Transverse colon (tissue), 4 donors: ENCODE measurements around the gene WASHC3. TPM values are rescaled to one million over a fixed set of nuclear protein-coding genes. Genes with fewer than 3 reads are reported as not detected.

Experiments
- DNase-seq: peaks from one replicate; pipeline ENCODE4 v3.0.0-alpha.2; 2019
- H3K27ac ChIP-seq, 4 donors: fragments of 200-600 bp; sonication (generic); 2 replicates each; pipeline ENCODE4 v1.5.1; 2016 to 2018; ENCODE audit warnings: inconsistent platforms in 4 of 4
- H3K27me3 ChIP-seq: fragments of 200-600 bp; sonication (generic); 2 replicates; pipeline ENCODE4 v1.5.1; 2017; ENCODE audit warnings: inconsistent platforms
- H3K36me3 ChIP-seq, 4 donors: fragments of 200-600 bp; sonication (generic); 2 replicates each; pipeline ENCODE4 v1.5.1; 2017 to 2019; ENCODE audit warnings: inconsistent platforms in 4 of 4
- H3K4me1 ChIP-seq, 4 donors: fragments of 200-600 bp; sonication (generic); 2 replicates each; pipeline ENCODE4 v1.5.1; 2017 to 2020; ENCODE audit warnings: inconsistent platforms in 4 of 4
- H3K4me3 ChIP-seq, 4 donors: fragments of 200-600 bp; sonication (generic); 1 replicate in 1 of 4; 2 replicates in 3 of 4; pipeline versions ENCODE4 v1.5.1 to v1.6.1; 2017 to 2019; ENCODE audit warnings: inconsistent platforms in 4 of 4
- H3K9me3 ChIP-seq, 2 donors: fragments of 200-600 bp; sonication (generic); 2 replicates each; pipeline ENCODE4 v1.5.1; 2017 to 2019; ENCODE audit warnings: inconsistent platforms in 2 of 2
- EP300 ChIP-seq: sonication (generic); formaldehyde crosslinking; IDR thresholded peaks from one replicate; pipeline ENCODE4 v1.6.1; 2017; ENCODE audit warnings: antibody characterized with exemption, low read depth
- POLR2A ChIP-seq: fragments of 450-650 bp; IDR thresholded peaks from one replicate; pipeline ENCODE4 v1.6.1; 2016; ENCODE audit warnings: antibody characterized with exemption, mild to moderate bottlenecking, moderate library complexity
- POLR2AphosphoS5 ChIP-seq, 3 donors: sonication (generic); formaldehyde crosslinking; IDR thresholded peaks; one replicate each; pipeline ENCODE4 v1.6.1; 2016; ENCODE audit warnings: antibody characterized with exemption in 3 of 3
- WGBS, 2 donors: methylation state at CpG; one replicate each; pipeline ENCODE4 v1.1.5; 2018; ENCODE audit warnings: low coverage in 1 of 2; 5-methylcytosine and 5-hydroxymethylcytosine counted together
- in situ Hi-C, 4 donors: fragments of 200-750 bp; cut with MboI; loops; one replicate each; pipeline versions ENCODE4 v1.15.0 to v1.15.1; 2017; ENCODE audit warnings: low sequenced_read_pairs in 3 of 4, low pct_ligation_motif_present in 1 of 4, low pct_unique_long_range_greater_than_20kb in 1 of 4
- intact Hi-C: fragments of 100-400 bp; cut with DNase I; formaldehyde crosslinking; loops from one replicate; pipeline ENCODE4 v1.15.1; 2023; ENCODE audit warnings: low total_unique reads
- total RNA-seq, 4 donors: library from RNA; depleted of rRNA; stranded (reverse); fragments of >200 nt; gene quantifications; one replicate each; pipeline ENCODE4 v1.1.0, GENCODE V29; 2016
- TF ChIP-seq, protein P1 (sequence below), 5 experiments: fragments of 200-600 bp in 3 of 5; fragments of 450-650 bp in 2 of 5; sonication (generic) in 3 of 5; IDR thresholded peaks; 1 replicate in 2 of 5; 2 replicates in 3 of 5; pipeline ENCODE4 v1.5.1; 2016 to 2017; ENCODE audit warnings: antibody characterized with exemption in 5 of 5, inconsistent platforms in 3 of 5, mild to moderate bottlenecking in 2 of 5, moderate library complexity in 1 of 5

WASHC3 gene
- total RNA-seq, 4 donors from 2014 or later, result 18.7 to 78.6 (median 52.3) TPM

DNA sequence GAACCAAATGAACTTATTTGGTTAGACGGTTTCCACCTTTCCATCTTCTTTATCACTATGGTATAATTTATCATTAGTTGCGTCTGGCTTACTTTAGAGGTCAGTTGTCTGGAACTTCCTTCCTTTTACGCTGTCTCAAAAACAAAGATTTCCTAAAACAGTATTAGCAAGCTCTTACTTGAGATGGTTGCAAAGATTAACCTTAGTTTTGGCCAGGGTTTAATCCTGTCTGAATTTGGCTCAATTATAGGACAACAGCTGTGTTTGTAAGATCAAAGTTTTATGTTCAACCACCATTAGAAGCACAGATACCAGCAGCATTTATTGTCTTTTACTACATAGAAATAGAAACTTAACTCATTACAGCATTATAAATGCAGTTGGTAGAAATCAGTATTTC, 7.9 kb upstream of the WASHC3 start:
- Histone ChIP-seq H3K9me3 (no peaks in the 10 kb centered on the region), H3K4me1 (no peaks in the 10 kb centered on the region), H3K27ac (no peak overlapping the region), H3K36me3 (peaks cover 0 to 13% (median 5%) of the 10 kb centered on the region in 4 donors), H3K4me3 (no peak overlapping the region), H3K27me3 (no peaks in the 10 kb centered on the region)
- TF ChIP-seq, protein P1, sequence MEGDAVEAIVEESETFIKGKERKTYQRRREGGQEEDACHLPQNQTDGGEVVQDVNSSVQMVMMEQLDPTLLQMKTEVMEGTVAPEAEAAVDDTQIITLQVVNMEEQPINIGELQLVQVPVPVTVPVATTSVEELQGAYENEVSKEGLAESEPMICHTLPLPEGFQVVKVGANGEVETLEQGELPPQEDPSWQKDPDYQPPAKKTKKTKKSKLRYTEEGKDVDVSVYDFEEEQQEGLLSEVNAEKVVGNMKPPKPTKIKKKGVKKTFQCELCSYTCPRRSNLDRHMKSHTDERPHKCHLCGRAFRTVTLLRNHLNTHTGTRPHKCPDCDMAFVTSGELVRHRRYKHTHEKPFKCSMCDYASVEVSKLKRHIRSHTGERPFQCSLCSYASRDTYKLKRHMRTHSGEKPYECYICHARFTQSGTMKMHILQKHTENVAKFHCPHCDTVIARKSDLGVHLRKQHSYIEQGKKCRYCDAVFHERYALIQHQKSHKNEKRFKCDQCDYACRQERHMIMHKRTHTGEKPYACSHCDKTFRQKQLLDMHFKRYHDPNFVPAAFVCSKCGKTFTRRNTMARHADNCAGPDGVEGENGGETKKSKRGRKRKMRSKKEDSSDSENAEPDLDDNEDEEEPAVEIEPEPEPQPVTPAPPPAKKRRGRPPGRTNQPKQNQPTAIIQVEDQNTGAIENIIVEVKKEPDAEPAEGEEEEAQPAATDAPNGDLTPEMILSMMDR (IDR thresholded peaks at IDR 0.05), result no peak
- TF ChIP-seq POLR2A (no peak), POLR2AphosphoS5 (IDR thresholded peaks at IDR 0.05) (no peak), EP300 (no peak)
- intact Hi-C loops, result loop anchor here (10.0 kb wide), 1 partner anchor 135 kb away; no protein-coding TSS in a partner anchor
- DNase-seq, result no peak
- 51 to 60% methylated on average over 3 of the region's 3 CpGs for WGBS, 2 donors
- in situ Hi-C loops, result no loop called here

DNA sequence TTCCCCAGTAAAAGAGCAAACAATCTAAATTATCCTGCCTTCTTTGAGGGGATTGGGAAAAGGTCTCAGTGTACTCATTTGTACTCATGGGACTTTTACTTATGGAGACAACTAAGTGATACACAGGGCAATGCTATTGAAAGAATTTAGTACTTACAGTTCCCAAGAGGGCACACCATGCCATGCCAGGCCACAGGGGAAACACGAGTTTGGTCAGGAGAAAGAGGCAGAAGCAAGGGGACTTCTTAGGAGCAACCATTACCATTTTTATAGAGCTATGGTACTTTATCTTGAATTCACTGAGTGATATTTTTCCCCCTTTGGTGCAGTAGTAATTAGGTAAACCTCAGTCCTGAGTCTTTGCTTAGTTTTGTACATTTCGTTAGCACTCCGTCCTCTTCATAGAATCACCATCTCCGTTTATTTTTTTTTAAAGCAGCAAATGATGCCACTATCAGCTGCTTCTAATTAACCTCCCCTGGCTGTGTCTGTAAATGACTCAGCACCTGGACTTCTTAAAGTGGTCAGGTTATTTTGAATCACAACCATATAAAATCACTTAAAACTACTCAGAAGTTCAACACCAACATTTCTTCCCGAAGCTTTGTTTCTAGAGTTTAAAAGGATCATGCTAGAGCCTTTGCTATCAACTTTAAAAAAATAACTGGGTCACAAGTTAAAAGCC, 5.9 kb upstream of the WASHC3 start:
- TF ChIP-seq, protein P1 (IDR thresholded peaks at IDR 0.05), result no peak
- TF ChIP-seq POLR2A (no peak), EP300 (no peak), POLR2AphosphoS5 (IDR thresholded peaks at IDR 0.05) (no peak)
- Histone ChIP-seq H3K27me3 (no peaks in the 10 kb centered on the region), H3K27ac (no peak overlapping the region), H3K4me3 (no peak overlapping the region), H3K9me3 (no peaks in the 10 kb centered on the region), H3K36me3 (no peaks in the 10 kb centered on the region), H3K4me1 (no peaks in the 10 kb centered on the region)
- in situ Hi-C loops, result no loop called here
- 64 to 71% methylated on average over 5 of the region's 5 CpGs for WGBS, 2 donors
- intact Hi-C loops, result loop anchor here (10.0 kb wide), 1 partner anchor 133 kb away; no protein-coding TSS in a partner anchor
- no peak for DNase-seq

DNA sequence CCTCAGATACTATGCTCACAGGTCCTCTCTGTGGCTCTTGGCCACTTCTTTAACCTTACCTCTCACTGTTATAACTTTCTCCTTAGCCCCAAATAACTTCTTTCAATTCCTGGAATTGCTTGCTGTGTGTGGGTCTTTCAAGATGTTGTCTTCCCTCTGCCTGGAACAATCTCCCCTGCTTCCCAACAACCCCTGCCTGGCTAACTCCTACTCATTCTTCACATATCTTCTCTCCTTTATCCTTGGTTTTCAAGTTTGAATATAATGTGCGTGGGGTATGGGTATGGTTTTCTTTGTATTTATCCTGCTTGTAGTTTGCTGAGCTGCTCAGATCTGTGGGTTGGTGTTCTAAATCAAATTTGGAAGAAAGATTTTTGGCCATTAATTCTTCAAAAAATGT, 2.7 kb upstream of the WASHC3 start:
- intact Hi-C loops, result loop anchor here (10.0 kb wide), 1 partner anchor 130 kb away; no protein-coding TSS in a partner anchor
- H3K4me1 ChIP-seq, result peaks cover 3 to 8% (median 5%) of the 10 kb centered on the region in 4 donors

DNA sequence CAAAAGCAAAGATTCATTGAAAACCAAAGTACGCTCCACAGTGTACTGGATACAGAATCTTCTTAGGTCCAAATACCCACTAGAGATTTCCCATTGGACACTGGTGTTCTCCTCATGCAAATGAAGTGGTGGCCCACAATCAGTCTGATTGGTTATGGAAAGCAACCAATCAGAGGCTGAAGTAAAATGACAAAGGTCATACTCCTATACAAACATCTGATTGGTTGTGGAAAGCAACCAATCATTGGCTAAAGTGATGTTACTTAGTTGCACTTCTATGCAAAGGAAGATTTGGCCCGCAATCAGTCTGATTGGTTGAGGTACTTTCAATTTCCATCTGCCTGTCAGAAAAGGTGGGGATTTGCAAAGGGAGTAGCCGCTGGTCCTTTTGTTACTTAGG, 1.3 kb upstream of the WASHC3 start:
- DNase-seq, result no peak
- 95 to 100% methylated on average over 3 of the region's 3 CpGs for WGBS, 2 donors
- in situ Hi-C loops, result no loop called here
- Histone ChIP-seq H3K27ac (no peak overlapping the region), H3K4me1 (peaks cover 3 to 8% (median 5%) of the 10 kb centered on the region in 4 donors), H3K9me3 (no peaks in the 10 kb centered on the region), H3K36me3 (no peaks in the 10 kb centered on the region), H3K27me3 (no peaks in the 10 kb centered on the region), H3K4me3 (no peak overlapping the region)
- intact Hi-C loops, result loop anchor here (10.0 kb wide), 1 partner anchor 128 kb away; no protein-coding TSS in a partner anchor
- TF ChIP-seq EP300 (no peak), POLR2AphosphoS5 (IDR thresholded peaks at IDR 0.05) (no peak), POLR2A (no peak)
- TF ChIP-seq, protein P1 (IDR thresholded peaks at IDR 0.05), result no peak

More for the DNA sequence above, 2.7 kb upstream of the WASHC3 start:
- DNase-seq, result no peak
- H3K27me3 ChIP-seq, result no peaks in the 10 kb centered on the region
- in situ Hi-C loops, result no loop called here
- 94 to 100% methylated on average over 1 of the region's 1 CpG for WGBS, 2 donors
- H3K4me3 ChIP-seq, result no peak overlapping the region
- H3K27ac ChIP-seq, result no peak overlapping the region
- no peaks in the 10 kb centered on the region for H3K9me3 ChIP-seq
- TF ChIP-seq POLR2AphosphoS5 (IDR thresholded peaks at IDR 0.05), result no peak
- TF ChIP-seq POLR2A, result no peak
- TF ChIP-seq EP300, result no peak
- TF ChIP-seq, protein P1 (IDR thresholded peaks at IDR 0.05), result no peak
- H3K36me3 ChIP-seq, result no peaks in the 10 kb centered on the region
